ENCODE results near the gene DUSP14. TPM values are rescaled to one million over a fixed set of nuclear protein-coding genes. Genes with fewer than 3 reads are reported as not detected.

The DUSP14 gene
- total and polyA plus RNA-seq, 9 donors: 6.3 to 17.1 (median 12.6) TPM

- DNase-seq: no peak
- no peaks in the 10 kb centered on the region for H3K36me3 ChIP-seq
- H3K27me3 ChIP-seq: no peaks in the 10 kb centered on the region
- H3K4me3 ChIP-seq: no peak overlapping the region
- no peak overlapping the region for H3K27ac ChIP-seq
- intact Hi-C loops (cut with DNase I): no loop called here
- no peak for TF ChIP-seq CTCF (IDR thresholded peaks at IDR 0.05)
- TF ChIP-seq POLR2A (IDR thresholded peaks at IDR 0.05): no peak
- no peak for TF ChIP-seq EP300 (IDR thresholded peaks at IDR 0.05)
- no peaks in the 10 kb centered on the region for H3K4me1 ChIP-seq (ENCODE audit: insufficient read depth)
- 86 to 91% (median 90%) methylated on average over 10 of the region's 10 CpGs for WGBS, 3 donors
- no peaks in the 10 kb centered on the region for H3K9me3 ChIP-seq
Measured at GRCh38 chr17:37513711-37514110, 24.0 kb downstream of the DUSP14 start.

GRCh38 chr17:37516127-37516571 lies 26.5 kb downstream of the DUSP14 start:
- no peak overlapping the region for H3K27ac ChIP-seq
- intact Hi-C loops (cut with DNase I): no loop called here
- H3K4me3 ChIP-seq: no peak overlapping the region
- H3K27me3 ChIP-seq: no peaks in the 10 kb centered on the region
- no peaks in the 10 kb centered on the region for H3K9me3 ChIP-seq
- H3K36me3 ChIP-seq: no peaks in the 10 kb centered on the region
- DNase-seq: no peak
- WGBS, 3 donors: 15 to 40% (median 36%) methylated on average over 6 of the region's 6 CpGs
- TF ChIP-seq EP300 (IDR thresholded peaks at IDR 0.05) (no peak), POLR2A (IDR thresholded peaks at IDR 0.05) (no peak), CTCF (IDR thresholded peaks at IDR 0.05) (no peak)
- H3K4me1 ChIP-seq (ENCODE audit: insufficient read depth): no peaks in the 10 kb centered on the region

- intact Hi-C loops (cut with DNase I): no loop called here
- TF ChIP-seq EP300 (IDR thresholded peaks at IDR 0.05): no peak
- no peak for TF ChIP-seq CTCF (IDR thresholded peaks at IDR 0.05)
- TF ChIP-seq POLR2A (IDR thresholded peaks at IDR 0.05): no peak
- no peaks in the 10 kb centered on the region for H3K9me3 ChIP-seq
- H3K4me1 ChIP-seq (ENCODE audit: insufficient read depth): no peaks in the 10 kb centered on the region
- 83 to 94% (median 94%) methylated on average over 4 of the region's 4 CpGs for WGBS, 3 donors
- DNase-seq: no peak
- no peaks in the 10 kb centered on the region for H3K36me3 ChIP-seq
- H3K27me3 ChIP-seq: no peaks in the 10 kb centered on the region
- no peak overlapping the region for H3K27ac ChIP-seq
- H3K4me3 ChIP-seq: no peak overlapping the region
Measured at GRCh38 chr17:37517881-37518280, 28.2 kb downstream of the DUSP14 start.

GRCh38 chr17:37518826-37519225 lies 29.1 kb downstream of the DUSP14 start:
- Histone ChIP-seq H3K36me3 (no peaks in the 10 kb centered on the region), H3K4me1 (ENCODE audit: insufficient read depth) (no peaks in the 10 kb centered on the region), H3K9me3 (no peaks in the 10 kb centered on the region), H3K27me3 (no peaks in the 10 kb centered on the region), H3K4me3 (no peak overlapping the region), H3K27ac (no peak overlapping the region)
- 81 to 83% (median 82%) methylated on average over 8 of the region's 8 CpGs for WGBS, 3 donors
- intact Hi-C loops (cut with DNase I): no loop called here
- TF ChIP-seq EP300 (IDR thresholded peaks at IDR 0.05): no peak
- no peak for TF ChIP-seq CTCF (IDR thresholded peaks at IDR 0.05)
- no peak for TF ChIP-seq POLR2A (IDR thresholded peaks at IDR 0.05)
- no peak for DNase-seq
